GM13976 (cell line): ENCODE results near the gene OR13J1.
"Not testable (repeated sequence)": the region's sequence is repeated elsewhere in the genome, so short reads cannot be mapped to it uniquely, and the experiment has no call there.

Experiments used
- DNase-seq: peaks from one replicate; pipeline ENCODE4 v3.0.0; 2012; ENCODE audit warnings: low spot score
- in situ Hi-C: fragments of 300-500 bp; cut with MboI; formaldehyde crosslinking; loops from one replicate; pipeline ENCODE4 v1.12.0; 2022; ENCODE audit warnings: low sequenced_read_pairs, mixed read lengths, inconsistent platforms; ENCODE audit not compliant: unreplicated experiment
- TF ChIP-seq, protein P1 (sequence below): IDR thresholded peaks from 2 replicates; pipeline ENCODE4 v1.5.1; 2012; ENCODE audit warnings: borderline replicate concordance, mild to moderate bottlenecking; ENCODE audit not compliant: insufficient read depth; ENCODE audit errors: extremely low read depth, missing control alignments, control extremely low read depth

The OR13J1 gene, protein sequence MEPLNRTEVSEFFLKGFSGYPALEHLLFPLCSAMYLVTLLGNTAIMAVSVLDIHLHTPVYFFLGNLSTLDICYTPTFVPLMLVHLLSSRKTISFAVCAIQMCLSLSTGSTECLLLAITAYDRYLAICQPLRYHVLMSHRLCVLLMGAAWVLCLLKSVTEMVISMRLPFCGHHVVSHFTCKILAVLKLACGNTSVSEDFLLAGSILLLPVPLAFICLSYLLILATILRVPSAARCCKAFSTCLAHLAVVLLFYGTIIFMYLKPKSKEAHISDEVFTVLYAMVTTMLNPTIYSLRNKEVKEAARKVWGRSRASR

DNA sequence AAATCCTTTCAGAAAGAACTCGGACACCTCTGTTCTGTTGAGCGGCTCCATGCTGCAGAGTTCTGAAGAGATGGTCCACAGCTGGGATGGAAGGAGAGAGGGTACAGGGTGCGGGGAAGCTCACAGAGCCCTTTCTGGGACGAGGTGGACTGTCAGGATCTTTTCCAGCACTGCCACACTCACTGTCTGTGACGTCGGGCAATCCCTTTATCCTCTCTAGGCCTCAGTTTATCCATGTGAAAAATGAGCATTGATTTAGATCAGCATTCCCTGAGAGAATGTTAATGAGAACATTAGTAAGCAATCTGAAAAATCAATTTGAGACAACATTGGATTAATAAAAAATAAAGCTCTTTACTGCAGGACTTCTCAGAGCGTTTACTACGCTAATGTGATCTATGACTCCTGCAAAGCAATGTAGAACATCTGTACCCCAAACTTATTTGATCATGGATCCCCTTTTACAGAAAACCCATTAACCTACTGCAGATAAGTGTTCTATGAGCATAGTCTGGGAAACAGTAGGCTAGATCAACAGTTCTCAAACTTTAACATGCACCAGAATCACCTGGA, at the start of gene OR13J1:
TSS of gene OR13J1 (minus strand) at position 51 of the 573 bp plus-strand sequence. CDS start at position 51, 0 bp downstream.
- DNase-seq: no peak
- in situ Hi-C loops: no loop called here
- TF ChIP-seq, protein P1, sequence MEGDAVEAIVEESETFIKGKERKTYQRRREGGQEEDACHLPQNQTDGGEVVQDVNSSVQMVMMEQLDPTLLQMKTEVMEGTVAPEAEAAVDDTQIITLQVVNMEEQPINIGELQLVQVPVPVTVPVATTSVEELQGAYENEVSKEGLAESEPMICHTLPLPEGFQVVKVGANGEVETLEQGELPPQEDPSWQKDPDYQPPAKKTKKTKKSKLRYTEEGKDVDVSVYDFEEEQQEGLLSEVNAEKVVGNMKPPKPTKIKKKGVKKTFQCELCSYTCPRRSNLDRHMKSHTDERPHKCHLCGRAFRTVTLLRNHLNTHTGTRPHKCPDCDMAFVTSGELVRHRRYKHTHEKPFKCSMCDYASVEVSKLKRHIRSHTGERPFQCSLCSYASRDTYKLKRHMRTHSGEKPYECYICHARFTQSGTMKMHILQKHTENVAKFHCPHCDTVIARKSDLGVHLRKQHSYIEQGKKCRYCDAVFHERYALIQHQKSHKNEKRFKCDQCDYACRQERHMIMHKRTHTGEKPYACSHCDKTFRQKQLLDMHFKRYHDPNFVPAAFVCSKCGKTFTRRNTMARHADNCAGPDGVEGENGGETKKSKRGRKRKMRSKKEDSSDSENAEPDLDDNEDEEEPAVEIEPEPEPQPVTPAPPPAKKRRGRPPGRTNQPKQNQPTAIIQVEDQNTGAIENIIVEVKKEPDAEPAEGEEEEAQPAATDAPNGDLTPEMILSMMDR: no peak

DNA sequence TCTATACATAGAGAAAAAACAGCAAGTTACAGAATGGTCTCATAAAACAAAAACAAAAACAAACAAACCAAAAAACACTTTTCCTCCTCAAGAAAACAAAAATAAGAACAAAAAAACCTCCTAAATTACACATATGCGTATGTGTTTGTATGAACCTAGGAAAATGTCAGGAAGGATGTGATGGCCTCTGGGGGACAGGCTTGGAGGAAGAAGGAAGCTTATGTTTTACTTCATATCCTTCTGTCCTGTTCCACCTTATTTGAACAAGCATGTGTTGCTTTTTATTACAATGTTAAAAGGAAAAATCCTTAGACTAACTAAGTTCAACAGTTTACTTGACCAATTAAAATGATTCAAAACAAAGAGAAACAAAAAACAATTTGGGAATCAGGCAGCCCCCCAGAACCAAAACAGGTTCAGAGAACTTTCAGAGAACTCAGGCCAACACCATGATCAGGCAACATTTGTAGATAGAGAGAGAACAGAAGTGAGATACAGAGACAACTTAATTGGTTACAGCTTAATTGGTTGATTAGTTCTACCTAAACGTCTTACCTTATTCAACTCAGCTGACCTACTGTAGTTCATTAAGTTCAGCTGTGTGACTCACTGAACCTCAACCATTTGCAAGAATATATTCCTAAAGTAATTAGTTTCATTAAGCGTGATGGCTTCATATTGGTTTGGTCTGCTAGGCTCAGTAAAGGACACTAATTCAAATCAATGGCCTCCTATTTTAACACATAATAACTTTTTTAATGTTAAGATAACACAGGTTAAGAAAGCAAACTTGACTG, 49.2 kb upstream of the OR13J1 start:
- TF ChIP-seq, protein P1: no peak
- DNase-seq: no peak
- in situ Hi-C loops: no loop called here

DNA sequence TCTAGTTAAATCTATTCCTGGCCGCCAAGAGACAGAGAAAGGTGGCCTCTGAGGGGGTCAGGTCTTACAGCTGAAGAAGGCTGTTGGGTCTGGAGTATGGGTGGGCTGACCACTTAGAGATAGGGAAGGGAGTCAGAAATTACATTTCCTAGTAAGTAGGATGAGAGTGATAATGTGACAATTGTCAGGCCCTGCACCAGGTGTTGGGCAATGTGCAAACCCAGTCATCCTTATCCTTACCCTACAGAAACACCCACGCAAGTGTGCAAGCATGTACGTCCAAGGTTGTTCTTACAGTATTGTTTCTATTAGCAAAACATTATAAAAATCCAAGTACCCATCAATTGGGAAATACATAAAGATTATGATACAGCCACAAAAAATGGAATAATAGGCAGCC, 48.6 kb upstream of the OR13J1 start:
- no peak for DNase-seq
- in situ Hi-C loops: no loop called here
- TF ChIP-seq, protein P1: no peak

DNA sequence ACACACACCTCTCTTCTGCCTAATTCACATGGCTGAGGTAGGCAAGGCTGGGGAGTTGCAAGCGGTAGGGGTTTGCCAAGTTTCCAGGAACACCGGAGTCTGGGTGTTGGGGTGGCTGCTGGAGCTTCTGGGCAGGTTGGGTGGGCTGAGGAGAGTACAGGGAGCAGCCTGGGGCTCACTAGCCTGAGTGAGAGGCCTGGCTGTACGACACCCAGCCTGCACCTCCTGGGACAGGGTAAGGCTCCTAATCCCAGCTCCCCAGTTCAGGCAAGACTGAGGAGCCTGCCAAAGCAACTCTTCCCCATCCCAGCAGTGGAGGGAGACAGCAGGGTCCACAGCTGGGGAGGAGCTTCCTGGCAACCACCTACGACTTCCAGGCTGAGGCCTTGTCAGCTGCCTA, 47.1 kb upstream of the OR13J1 start:
- in situ Hi-C loops: no loop called here
- TF ChIP-seq, protein P1: no peak

DNA sequence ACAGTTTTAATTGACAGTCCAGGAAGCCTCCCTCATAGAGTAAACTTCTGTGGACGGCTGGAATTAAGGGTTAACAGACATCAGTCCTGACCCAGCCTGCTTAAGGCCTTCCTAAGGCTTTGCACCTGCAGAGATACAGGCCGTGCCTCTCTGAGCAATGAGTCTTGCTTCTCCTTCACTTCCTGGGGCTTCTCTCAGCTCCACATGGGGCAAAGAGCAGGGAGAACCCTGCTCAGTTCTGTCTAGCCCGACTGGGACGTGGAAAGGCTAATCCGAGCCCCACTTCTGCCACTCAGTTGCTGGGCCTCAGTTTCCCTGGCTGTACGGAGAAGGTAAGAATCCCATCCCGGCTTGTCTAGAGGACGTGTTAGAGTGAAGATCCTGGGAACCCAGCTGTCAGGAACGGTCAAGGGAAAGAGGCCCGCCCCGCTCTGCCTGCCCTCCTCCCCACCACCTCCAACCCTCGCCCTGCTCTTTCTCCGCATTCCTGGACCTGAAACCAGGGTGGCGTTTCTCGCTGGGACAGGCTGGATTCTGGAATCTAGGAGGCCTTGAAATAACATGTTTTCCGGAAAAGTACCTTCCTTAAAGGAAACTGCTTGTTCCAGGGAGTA, 45.6 kb upstream of the OR13J1 start:
- TF ChIP-seq, protein P1: no peak
- DNase-seq: no peak
- in situ Hi-C loops: no loop called here

More for the DNA sequence above, 47.1 kb upstream of the OR13J1 start:
- no peak for DNase-seq

DNA sequence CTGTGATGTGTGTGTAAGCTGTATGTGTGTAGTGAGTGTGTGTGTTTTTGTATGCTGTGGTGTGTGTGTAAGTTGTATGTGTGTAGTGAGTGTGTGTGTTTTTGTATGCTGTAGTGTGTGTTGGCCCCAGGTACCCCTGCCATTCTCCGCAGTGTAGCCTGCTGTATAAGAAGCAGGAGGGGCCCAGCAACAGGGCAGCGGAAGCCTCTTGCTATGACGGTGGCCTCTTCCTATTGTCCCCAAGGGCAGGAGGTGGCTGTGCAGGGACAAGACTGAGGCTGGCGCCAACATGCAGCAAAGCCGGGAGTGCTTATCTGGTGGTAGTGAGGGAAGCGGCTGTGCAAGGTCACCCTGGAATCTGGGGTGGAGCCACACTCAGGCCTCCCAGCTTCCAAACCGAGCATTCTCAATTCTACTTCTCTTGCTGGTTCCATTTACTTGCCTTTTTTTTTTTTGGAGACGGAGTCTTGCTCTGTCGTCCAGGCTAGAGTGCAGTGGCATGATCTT, 44.2 kb upstream of the OR13J1 start:
- no peak for DNase-seq
- in situ Hi-C loops: no loop called here
- TF ChIP-seq, protein P1: no peak

DNA sequence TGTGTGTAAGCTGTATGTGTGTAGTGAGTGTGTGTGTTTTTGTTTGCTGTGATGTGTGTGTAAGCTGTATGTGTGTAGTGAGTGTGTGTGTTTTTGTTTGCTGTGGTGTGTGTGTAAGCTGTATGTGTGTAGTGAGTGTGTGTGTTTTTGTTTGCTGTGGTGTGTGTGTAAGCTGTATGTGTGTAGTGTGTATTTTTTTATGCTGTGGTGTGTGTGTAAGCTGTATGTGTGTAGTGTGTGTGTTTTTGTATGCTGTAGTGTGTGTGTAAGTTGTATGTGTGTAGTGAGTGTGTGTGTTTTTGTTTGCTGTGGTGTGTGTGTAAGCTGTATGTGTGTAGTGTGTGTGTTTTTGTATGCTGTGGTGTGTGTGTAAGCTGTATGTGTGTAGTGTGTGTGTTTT, 43.2 kb upstream of the OR13J1 start:
- in situ Hi-C loops, DNase-seq: not testable (repeated sequence)
